Activated T-cell treated with anti-CD3 and anti-CD28 coated beads, Interleukin-2, amount 50 U/mL, for 24 hours (primary cell): Measurements from ENCODE around the gene GLRX.

Experiments used
- DNase-seq: peaks from one replicate; pipeline ENCODE4 v3.0.0-alpha.2; 2020
- H3K27ac Mint-ChIP-seq: 2 replicates; pipeline ENCODE4 v1.8.0; 2020; ENCODE audit warnings: mild to moderate bottlenecking, mixed read lengths
- H3K27me3 Mint-ChIP-seq: 2 replicates; pipeline ENCODE4 v1.8.0; 2020; ENCODE audit warnings: mixed read lengths
- H3K36me3 Mint-ChIP-seq: 2 replicates; pipeline ENCODE4 v1.8.0; 2020; ENCODE audit warnings: low read depth, mixed read lengths
- H3K4me1 Mint-ChIP-seq: 2 replicates; pipeline ENCODE4 v1.8.0; 2020; ENCODE audit warnings: low read depth, mixed read lengths
- H3K4me3 Mint-ChIP-seq: 2 replicates; pipeline ENCODE4 v1.8.0; 2020; ENCODE audit warnings: mild to moderate bottlenecking, moderate library complexity, mixed read lengths
- H3K9me3 Mint-ChIP-seq: 2 replicates; pipeline ENCODE4 v1.8.0; 2020; ENCODE audit warnings: mixed read lengths

Gene GLRX

DNA sequence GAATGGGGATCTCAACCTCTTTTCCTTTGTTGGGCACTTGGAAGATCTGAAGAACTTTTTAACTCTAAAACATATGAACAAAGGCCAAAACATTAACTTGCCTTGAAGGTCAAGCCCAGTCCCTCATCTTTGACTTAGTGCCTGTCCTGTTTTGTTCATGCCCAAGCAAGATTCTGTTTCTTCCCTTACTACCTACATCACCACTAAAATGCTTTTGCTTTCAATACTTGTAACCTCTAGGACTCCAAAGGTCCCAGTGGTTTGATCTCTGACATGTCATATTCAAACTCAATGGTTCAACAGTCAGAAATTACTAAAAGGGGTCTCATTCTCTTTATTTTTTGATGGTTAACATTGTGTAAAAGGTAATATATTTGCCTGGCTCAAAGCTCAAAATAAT is 24.0 kb downstream of the GLRX start:
- no peak for DNase-seq
- Mint-ChIP-seq H3K4me1 (peaks cover under 1% of the 10 kb centered on the region), H3K9me3 (no peaks in the 10 kb centered on the region), H3K27me3 (no peaks in the 10 kb centered on the region), H3K27ac (no peak overlapping the region), H3K4me3 (no peak overlapping the region), H3K36me3 (no peaks in the 10 kb centered on the region)

DNA sequence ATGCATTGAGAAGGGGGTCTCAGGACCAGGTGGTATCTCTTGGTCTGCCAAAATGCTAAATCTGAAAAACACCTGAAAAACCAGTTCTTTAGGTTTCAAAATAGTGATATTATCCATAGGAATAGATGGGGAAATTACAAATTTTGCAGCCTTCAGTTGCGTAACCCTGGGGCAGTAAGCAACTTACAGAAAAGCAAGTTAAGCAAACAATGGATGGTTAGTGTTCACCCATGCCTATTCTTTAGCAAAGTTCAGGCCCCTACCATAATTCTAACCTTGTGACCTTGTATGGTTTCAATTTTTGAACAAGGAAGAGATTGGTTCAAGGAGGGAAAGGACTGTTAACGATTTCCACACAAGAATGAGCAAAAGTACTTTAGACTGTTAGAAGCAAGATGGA is 24.5 kb downstream of the GLRX start:
- no peaks in the 10 kb centered on the region for H3K27me3 Mint-ChIP-seq
- no peak overlapping the region for H3K27ac Mint-ChIP-seq
- H3K9me3 Mint-ChIP-seq: no peaks in the 10 kb centered on the region
- peaks cover 1% of the 10 kb centered on the region for H3K4me1 Mint-ChIP-seq
- DNase-seq: no peak
- H3K36me3 Mint-ChIP-seq: no peaks in the 10 kb centered on the region
- H3K4me3 Mint-ChIP-seq: no peak overlapping the region

DNA sequence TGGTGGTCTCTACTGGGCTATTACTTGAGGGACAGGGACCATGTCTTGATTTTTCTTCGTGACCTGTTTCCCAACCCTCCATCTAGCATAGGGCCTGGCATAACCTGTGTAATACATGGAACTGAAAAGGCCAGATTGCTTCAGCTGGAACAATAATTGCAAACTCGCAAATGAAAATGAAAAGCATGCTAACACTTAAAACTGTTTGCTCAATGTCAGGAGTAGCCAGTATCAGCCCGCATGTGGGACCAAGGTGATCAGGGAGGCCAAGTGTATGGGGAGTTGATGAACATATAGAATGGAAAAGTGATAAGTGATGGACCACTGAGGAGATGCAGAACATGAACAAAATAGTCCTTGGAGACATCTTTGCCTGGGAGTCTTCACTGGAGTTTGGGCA is 25.2 kb downstream of the GLRX start:
- DNase-seq: no peak
- no peaks in the 10 kb centered on the region for H3K27me3 Mint-ChIP-seq
- H3K4me3 Mint-ChIP-seq: no peak overlapping the region
- H3K4me1 Mint-ChIP-seq: peaks cover 1% of the 10 kb centered on the region
- no peaks in the 10 kb centered on the region for H3K36me3 Mint-ChIP-seq
- no peaks in the 10 kb centered on the region for H3K9me3 Mint-ChIP-seq
- H3K27ac Mint-ChIP-seq: no peak overlapping the region

DNA sequence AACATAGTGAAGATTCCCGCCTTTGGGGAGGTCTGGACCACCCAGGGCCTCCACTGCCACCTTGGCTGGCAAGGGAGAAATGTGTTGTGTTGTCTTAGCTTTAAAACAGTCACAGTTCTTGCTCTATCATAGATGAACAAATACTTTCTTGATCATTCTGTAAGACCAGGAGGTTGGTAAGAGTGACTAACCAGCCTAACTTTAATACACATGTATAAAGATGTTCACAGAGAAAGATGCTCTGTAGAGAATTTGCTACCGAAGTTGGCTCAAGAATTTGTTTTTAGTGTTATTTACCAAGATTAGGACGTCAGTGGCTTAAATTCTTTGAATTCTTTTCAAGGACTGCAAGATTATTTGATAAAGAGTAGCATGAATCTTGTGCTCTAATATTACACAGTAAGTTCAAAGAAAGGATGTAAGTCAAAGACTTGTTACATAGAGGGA is 28.4 kb downstream of the GLRX start:
- Mint-ChIP-seq H3K27ac (no peak overlapping the region), H3K9me3 (no peaks in the 10 kb centered on the region), H3K36me3 (no peaks in the 10 kb centered on the region), H3K4me3 (no peak overlapping the region), H3K4me1 (peaks cover 1% of the 10 kb centered on the region), H3K27me3 (no peaks in the 10 kb centered on the region)
- no peak for DNase-seq

DNA sequence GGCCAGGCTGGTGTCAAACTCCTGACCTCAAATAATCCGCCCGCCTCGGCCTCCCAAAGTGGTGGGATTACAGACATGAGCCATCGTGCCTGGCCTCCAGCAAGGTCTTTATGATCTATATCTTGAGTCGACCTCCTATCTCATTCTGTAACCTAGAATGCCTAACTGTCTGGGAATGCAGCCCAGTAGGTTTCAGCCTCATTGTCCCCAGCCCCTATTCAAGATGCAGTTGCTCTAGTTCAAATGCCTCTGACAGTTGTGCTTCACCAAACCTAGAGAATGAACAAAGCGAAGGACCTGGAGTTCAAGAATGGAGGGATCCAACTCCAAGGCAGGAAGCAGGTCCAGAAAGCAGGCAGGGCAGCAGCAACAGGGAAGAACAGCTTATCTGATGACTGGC is 30.8 kb downstream of the GLRX start:
- H3K27me3 Mint-ChIP-seq: no peaks in the 10 kb centered on the region
- H3K36me3 Mint-ChIP-seq: no peaks in the 10 kb centered on the region
- peaks cover 1% of the 10 kb centered on the region for H3K4me1 Mint-ChIP-seq
- H3K4me3 Mint-ChIP-seq: no peak overlapping the region
- no peak for DNase-seq
- H3K9me3 Mint-ChIP-seq: no peaks in the 10 kb centered on the region
- H3K27ac Mint-ChIP-seq: no peak overlapping the region

DNA sequence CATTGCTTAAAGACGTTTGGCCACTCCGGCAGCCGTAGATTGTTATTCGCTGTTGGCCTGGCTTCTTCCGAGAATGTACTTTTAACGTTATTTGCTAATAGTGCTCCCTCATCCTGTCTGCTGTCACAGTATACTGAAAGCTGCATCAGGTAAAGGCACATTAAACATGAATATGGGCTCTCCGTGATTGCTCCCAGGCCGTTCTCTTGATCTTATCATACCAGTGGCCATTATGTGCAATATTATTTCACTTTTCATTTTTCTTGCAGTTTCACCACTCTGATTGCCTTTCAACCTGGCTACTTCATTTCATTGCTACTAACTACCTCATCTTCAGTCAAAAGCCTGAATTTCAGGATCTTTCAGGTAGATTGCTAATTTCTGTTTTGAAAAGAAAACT is 34.0 kb downstream of the GLRX start:
- H3K4me3 Mint-ChIP-seq: no peak overlapping the region
- H3K27ac Mint-ChIP-seq: no peak overlapping the region
- peaks cover 8% of the 10 kb centered on the region for H3K4me1 Mint-ChIP-seq
- no peak for DNase-seq
- no peaks in the 10 kb centered on the region for H3K9me3 Mint-ChIP-seq
- H3K27me3 Mint-ChIP-seq: no peaks in the 10 kb centered on the region
- no peaks in the 10 kb centered on the region for H3K36me3 Mint-ChIP-seq

DNA sequence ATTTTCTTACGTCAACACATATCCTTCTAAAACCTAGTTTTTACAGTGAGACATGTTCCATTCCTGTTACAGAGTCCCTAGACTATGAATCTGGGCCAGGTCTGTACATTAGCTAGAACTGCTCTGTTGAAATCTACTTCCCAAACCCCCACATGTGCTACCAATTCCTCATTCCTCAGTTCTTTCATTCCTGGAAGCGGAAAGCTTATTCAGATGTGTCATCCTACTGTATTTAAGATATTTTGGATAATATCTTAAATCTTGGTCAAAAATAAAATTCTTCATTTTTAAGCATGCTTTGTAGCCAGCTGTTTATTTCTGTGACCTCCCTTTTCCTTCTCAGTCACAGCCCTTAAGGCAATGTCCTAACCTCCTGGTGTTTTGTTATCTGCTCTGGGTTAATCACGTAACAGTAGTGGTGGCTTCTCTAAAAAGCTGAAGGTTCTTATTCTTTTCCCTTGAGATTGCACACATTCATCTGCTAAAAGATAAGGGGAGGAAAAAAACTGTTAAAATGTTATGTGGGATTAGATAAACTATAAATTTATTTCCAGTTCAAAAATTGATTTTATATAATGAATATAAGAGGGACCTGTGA is 35.6 kb downstream of the GLRX start:
- H3K4me3 Mint-ChIP-seq: no peak overlapping the region
- DNase-seq: no peak
- no peaks in the 10 kb centered on the region for H3K36me3 Mint-ChIP-seq
- no peak overlapping the region for H3K27ac Mint-ChIP-seq
- H3K9me3 Mint-ChIP-seq: no peaks in the 10 kb centered on the region
- no peaks in the 10 kb centered on the region for H3K27me3 Mint-ChIP-seq
- H3K4me1 Mint-ChIP-seq: peaks cover 8% of the 10 kb centered on the region

DNA sequence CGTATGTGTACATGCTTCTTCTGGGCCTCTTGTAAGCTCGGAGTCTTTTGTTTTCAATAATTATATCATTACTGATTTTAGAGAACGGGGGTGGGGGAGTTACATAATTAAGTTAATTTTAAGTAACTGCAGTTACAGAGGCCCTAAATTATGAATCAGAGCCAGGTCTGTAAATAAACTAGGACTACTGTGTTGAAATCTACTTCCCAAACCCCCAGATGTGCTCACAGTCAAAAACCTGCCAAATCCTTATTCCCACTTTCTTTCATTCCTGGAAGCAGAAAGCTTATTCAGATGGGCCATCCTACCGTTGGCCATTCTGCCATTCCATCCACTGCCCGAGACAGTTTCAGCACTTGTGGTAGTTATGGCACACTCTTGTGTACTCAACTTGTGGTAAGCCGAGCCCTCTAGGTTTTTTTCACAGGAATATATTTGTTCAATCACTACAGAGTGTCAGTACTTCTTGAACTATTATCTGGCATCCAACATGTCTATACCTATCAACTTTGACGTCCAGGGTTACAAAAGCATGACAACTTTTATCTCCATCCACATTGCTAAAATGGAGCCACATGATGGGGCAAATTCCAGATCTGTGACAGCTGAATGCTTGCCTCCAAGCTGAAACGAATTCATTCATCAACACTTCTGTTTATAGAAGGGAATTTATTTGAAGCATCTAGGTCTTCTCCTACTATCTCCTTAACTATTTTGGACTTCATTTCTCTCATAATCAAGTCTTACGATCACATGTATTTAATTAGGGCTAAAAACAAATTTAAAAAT is 37.8 kb downstream of the GLRX start:
- no peak for DNase-seq
- H3K9me3 Mint-ChIP-seq: no peaks in the 10 kb centered on the region
- peaks cover 14% of the 10 kb centered on the region for H3K4me1 Mint-ChIP-seq
- H3K4me3 Mint-ChIP-seq: no peak overlapping the region
- no peaks in the 10 kb centered on the region for H3K36me3 Mint-ChIP-seq
- no peak overlapping the region for H3K27ac Mint-ChIP-seq
- no peaks in the 10 kb centered on the region for H3K27me3 Mint-ChIP-seq

- Mint-ChIP-seq H3K27ac (no peak overlapping the region), H3K27me3 (no peaks in the 10 kb centered on the region), H3K9me3 (no peaks in the 10 kb centered on the region), H3K4me3 (no peak overlapping the region), H3K4me1 (peaks cover 14% of the 10 kb centered on the region), H3K36me3 (no peaks in the 10 kb centered on the region)
- no peak for DNase-seq
Measured at GRCh38 chr5:95783661-95784060, 38.9 kb downstream of the GLRX start.

GRCh38 chr5:95782181-95782580 is 40.3 kb downstream of the GLRX start:
- Mint-ChIP-seq H3K4me3 (no peak overlapping the region), H3K36me3 (no peaks in the 10 kb centered on the region), H3K4me1 (peaks cover 14% of the 10 kb centered on the region), H3K27ac (no peak overlapping the region), H3K27me3 (no peaks in the 10 kb centered on the region), H3K9me3 (no peaks in the 10 kb centered on the region)
- DNase-seq: no peak

GRCh38 chr5:95781101-95781583 is 41.4 kb downstream of the GLRX start:
- Mint-ChIP-seq H3K4me3 (peak overlapping the region; percentile 52), H3K27ac (peak overlapping the region; percentile 78), H3K4me1 (peaks cover 13% of the 10 kb centered on the region), H3K27me3 (no peaks in the 10 kb centered on the region), H3K9me3 (no peaks in the 10 kb centered on the region), H3K36me3 (no peaks in the 10 kb centered on the region)
- DNase-seq: peak; percentile 75

DNA sequence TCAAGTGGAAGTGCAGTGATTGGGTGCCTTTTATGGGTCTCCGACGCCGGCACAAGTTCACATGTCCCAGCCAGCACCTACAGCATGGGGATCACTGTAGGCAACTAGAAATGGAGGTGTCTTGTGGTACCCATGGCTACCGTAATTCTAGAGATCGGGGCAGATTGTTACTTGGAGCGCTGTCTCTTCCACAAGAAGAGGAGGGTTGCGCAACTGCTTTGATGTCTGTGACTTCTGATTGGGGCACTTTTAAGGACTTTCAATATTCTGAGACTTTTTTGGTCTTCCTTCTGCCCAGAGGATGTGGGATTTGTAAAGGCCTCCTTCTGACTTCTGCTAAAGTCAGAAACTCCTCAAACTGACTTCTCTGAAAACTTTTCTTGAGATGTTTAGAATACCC is 41.9 kb downstream of the GLRX start:
- Mint-ChIP-seq H3K4me3 (no peak overlapping the region), H3K9me3 (no peaks in the 10 kb centered on the region), H3K27me3 (no peaks in the 10 kb centered on the region), H3K36me3 (no peaks in the 10 kb centered on the region), H3K27ac (no peak overlapping the region), H3K4me1 (peaks cover 7% of the 10 kb centered on the region)
- no peak for DNase-seq

DNA sequence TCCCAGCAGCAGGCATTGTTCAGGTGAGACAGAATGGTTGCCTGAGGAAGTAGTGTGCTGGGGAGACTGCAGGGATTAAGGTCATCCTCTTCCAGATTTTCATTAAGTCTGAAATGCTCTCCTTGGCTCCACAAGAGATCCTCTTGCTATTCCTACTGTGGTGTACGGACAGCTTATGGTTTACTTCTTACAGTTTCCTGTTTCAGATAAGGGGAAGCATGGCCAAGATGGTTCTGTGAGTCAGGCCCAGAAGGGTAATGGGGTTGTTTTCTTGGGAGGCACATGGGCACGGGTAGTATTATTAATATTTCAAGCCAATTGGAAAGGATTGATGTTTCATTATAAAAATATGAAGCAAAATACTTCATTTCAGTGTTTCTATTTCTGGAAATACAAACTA is 42.9 kb downstream of the GLRX start:
- no peaks in the 10 kb centered on the region for H3K27me3 Mint-ChIP-seq
- H3K36me3 Mint-ChIP-seq: no peaks in the 10 kb centered on the region
- H3K4me3 Mint-ChIP-seq: no peak overlapping the region
- H3K4me1 Mint-ChIP-seq: peaks cover 7% of the 10 kb centered on the region
- no peak for DNase-seq
- H3K9me3 Mint-ChIP-seq: no peaks in the 10 kb centered on the region
- H3K27ac Mint-ChIP-seq: peak overlapping the region; percentile 17

DNA sequence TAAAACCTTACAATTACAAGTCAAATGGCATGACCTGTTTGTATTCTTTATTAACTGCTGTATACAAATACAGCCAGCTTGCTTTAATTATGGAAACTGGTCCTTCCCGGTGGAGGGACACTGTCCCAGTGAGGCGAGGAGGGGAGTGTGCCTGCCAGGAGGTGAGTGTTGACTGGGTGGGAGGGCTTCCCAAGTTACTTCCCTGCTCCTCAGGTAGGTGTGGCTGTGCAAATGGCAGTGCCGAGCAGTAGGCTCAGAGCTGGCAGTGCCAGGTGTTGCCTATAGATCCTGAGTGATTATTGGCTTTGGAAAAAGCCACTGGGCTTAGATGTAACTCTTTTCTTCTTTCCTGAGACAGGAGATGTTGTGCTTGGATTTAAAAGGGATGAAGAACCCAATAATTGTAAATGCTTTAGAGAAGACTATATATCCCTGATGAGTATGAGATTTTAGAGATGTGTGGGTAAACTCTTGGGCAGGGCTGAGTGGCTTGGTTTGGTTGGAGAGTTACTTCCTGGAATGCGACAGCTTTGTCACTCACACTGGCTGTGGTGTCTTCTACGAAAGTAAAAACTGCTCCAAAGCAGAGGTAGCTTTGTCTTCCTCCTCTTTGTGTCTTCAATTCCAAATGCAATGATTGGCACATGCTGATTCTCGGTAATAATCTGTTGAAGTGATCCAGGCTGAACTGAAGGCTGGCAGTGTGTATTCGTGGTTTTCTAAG is 43.7 kb downstream of the GLRX start:
- Mint-ChIP-seq H3K4me3 (no peak overlapping the region), H3K27me3 (no peaks in the 10 kb centered on the region), H3K27ac (no peak overlapping the region), H3K9me3 (no peaks in the 10 kb centered on the region), H3K4me1 (peaks cover 7% of the 10 kb centered on the region), H3K36me3 (no peaks in the 10 kb centered on the region)
- DNase-seq: no peak

DNA sequence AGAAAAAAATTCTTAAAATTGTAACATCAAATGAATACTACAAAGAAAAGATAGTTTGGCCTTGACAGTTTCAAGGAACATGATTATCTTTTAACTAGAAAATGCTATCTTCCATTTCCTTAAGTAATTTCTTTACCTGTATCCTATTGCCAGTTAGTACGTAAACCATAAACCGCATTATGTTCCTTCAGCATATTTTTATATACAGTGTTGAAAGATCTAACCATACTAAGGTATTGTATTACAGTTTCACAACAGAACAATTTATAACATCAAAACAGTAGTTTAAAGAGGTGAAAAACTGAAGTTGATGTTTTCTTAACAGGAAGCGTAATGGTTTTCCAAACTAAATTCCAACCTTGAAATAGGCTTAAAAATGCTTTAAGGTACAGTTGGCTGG is 45.1 kb downstream of the GLRX start:
- no peak overlapping the region for H3K27ac Mint-ChIP-seq
- DNase-seq: no peak
- H3K27me3 Mint-ChIP-seq: no peaks in the 10 kb centered on the region
- H3K4me1 Mint-ChIP-seq: peaks cover 7% of the 10 kb centered on the region
- no peak overlapping the region for H3K4me3 Mint-ChIP-seq
- no peaks in the 10 kb centered on the region for H3K9me3 Mint-ChIP-seq
- H3K36me3 Mint-ChIP-seq: no peaks in the 10 kb centered on the region
